HG03196 (cell line): ENCODE measurements around the gene CNTNAP2.

Experiments used
- ATAC-seq: cut with Tn5 transposase; IDR thresholded peaks from one replicate; pipeline ENCODE4 v1.9.1; 2021; ENCODE audit not compliant: unreplicated experiment

The CNTNAP2 gene

GRCh38 chr7:147300293-147300692 lies 1183.7 kb downstream of the CNTNAP2 start:
- ATAC-seq = no peak

GRCh38 chr7:147304376-147304775 lies 1187.8 kb downstream of the CNTNAP2 start:
- no peak for ATAC-seq

- ATAC-seq = no peak
Observed at GRCh38 chr7:147305827-147306226, 1189.2 kb downstream of the CNTNAP2 start.

GRCh38 chr7:147308539-147308938 lies 1191.9 kb downstream of the CNTNAP2 start:
- ATAC-seq = no peak

- no peak for ATAC-seq
Observed at GRCh38 chr7:147311336-147311735, 1194.7 kb downstream of the CNTNAP2 start.

GRCh38 chr7:147321504-147321903 lies 1204.9 kb downstream of the CNTNAP2 start:
- no peak for ATAC-seq

GRCh38 chr7:147332988-147333387 lies 1216.4 kb downstream of the CNTNAP2 start:
- no peak for ATAC-seq

- no peak for ATAC-seq
Observed at GRCh38 chr7:147363101-147363500, 1246.5 kb downstream of the CNTNAP2 start.

GRCh38 chr7:147376192-147376591 lies 1259.6 kb downstream of the CNTNAP2 start:
- ATAC-seq = no peak

- no peak for ATAC-seq
Observed at GRCh38 chr7:147380926-147381325, 1264.3 kb downstream of the CNTNAP2 start.

GRCh38 chr7:147394329-147394728 lies 1277.7 kb downstream of the CNTNAP2 start:
- ATAC-seq = no peak

GRCh38 chr7:147400221-147400689 lies 1283.7 kb downstream of the CNTNAP2 start:
- no peak for ATAC-seq

GRCh38 chr7:147400925-147401324 lies 1284.3 kb downstream of the CNTNAP2 start:
- no peak for ATAC-seq

GRCh38 chr7:147405621-147406020 lies 1289.0 kb downstream of the CNTNAP2 start:
- ATAC-seq = no peak

GRCh38 chr7:147406521-147407135 lies 1290.0 kb downstream of the CNTNAP2 start:
- ATAC-seq = no peak

- no peak for ATAC-seq
Observed at GRCh38 chr7:147411096-147411495, 1294.5 kb downstream of the CNTNAP2 start.

GRCh38 chr7:147412109-147412508 lies 1295.5 kb downstream of the CNTNAP2 start:
- ATAC-seq = no peak

GRCh38 chr7:147412782-147413556 lies 1296.4 kb downstream of the CNTNAP2 start:
- no peak for ATAC-seq

GRCh38 chr7:147413557-147413870 lies 1296.9 kb downstream of the CNTNAP2 start:
- no peak for ATAC-seq

GRCh38 chr7:147415991-147416390 lies 1299.4 kb downstream of the CNTNAP2 start:
- no peak for ATAC-seq

GRCh38 chr7:147418966-147419365 lies 1302.4 kb downstream of the CNTNAP2 start:
- no peak for ATAC-seq

- no peak for ATAC-seq
Observed at GRCh38 chr7:147423875-147424274, 1307.3 kb downstream of the CNTNAP2 start.

- ATAC-seq = no peak
Observed at GRCh38 chr7:147428075-147428474, 1311.5 kb downstream of the CNTNAP2 start.
